DND-41 (cell line): ENCODE results near the gene MYO1C.
"Not testable (repeated sequence)": the region's sequence is repeated elsewhere in the genome, so short reads cannot be mapped to it uniquely, and the experiment has no call there.

Source experiments
- ATAC-seq: fragments of 200-7000 bp; cut with Tn5 transposase; 3 replicates; pipeline ENCODE4 v1.9.1; 2021; ENCODE audit warnings: low read depth; ENCODE audit not compliant: insufficient read depth
- DNase-seq: peaks from one replicate; pipeline ENCODE4 v3.0.0-alpha.2; 2020
- H2AFZ ChIP-seq: 2 replicates; pipeline ENCODE4 v1.6.0; 2012; ENCODE audit warnings: low read depth, low read length
- H3K27ac ChIP-seq: 2 replicates; pipeline ENCODE4 v1.5.1; 2012; ENCODE audit warnings: low read length, inconsistent platforms
- H3K27me3 ChIP-seq: fragments of 200-600 bp; sonication (generic); 2 replicates; pipeline ENCODE4 v1.6.0; 2012; ENCODE audit warnings: low read length, mild to moderate bottlenecking, inconsistent platforms; ENCODE audit not compliant: insufficient read depth, poor library complexity
- H3K36me3 ChIP-seq: 2 replicates; pipeline ENCODE4 v1.5.1; 2012; ENCODE audit warnings: low read length, inconsistent platforms; ENCODE audit not compliant: insufficient read depth
- H3K4me1 ChIP-seq: 2 replicates; pipeline ENCODE4 v1.5.1; 2012; ENCODE audit warnings: mild to moderate bottlenecking, low read length; ENCODE audit not compliant: insufficient read depth
- H3K4me2 ChIP-seq: 2 replicates; pipeline ENCODE4 v1.6.0; 2012; ENCODE audit warnings: mild to moderate bottlenecking, moderate library complexity, low read length, inconsistent platforms; ENCODE audit not compliant: insufficient read depth
- H3K4me3 ChIP-seq, 2 experiments: fragments of 200-600 bp in 1 of 2; shearing (Covaris generic) in 1 of 2; 2 replicates each; pipeline ENCODE4 v1.5.1; 2012 to 2016; ENCODE audit warnings: inconsistent platforms in 2 of 2, low read length in 2 of 2, mild to moderate bottlenecking in 2 of 2, low read depth in 1 of 2, moderate library complexity in 1 of 2
- H3K79me2 ChIP-seq: 2 replicates; pipeline ENCODE4 v1.6.0; 2012; ENCODE audit warnings: low read length, inconsistent platforms; ENCODE audit not compliant: insufficient read depth
- H3K9ac ChIP-seq: 2 replicates; pipeline ENCODE4 v1.6.0; 2012; ENCODE audit warnings: low read depth, mild to moderate bottlenecking, inconsistent platforms, low read length, moderate library complexity
- H3K9me3 ChIP-seq: 2 replicates; pipeline ENCODE4 v1.5.1; 2012; ENCODE audit warnings: low read length, moderate library complexity, mild to moderate bottlenecking, inconsistent platforms; ENCODE audit not compliant: insufficient read depth, severe bottlenecking
- H4K20me1 ChIP-seq: 2 replicates; pipeline ENCODE4 v1.6.0; 2012; ENCODE audit warnings: low read length; ENCODE audit not compliant: insufficient read depth
- CTCF ChIP-seq: IDR thresholded peaks from 2 replicates; pipeline ENCODE4 v1.5.1; 2012; ENCODE audit warnings: borderline replicate concordance, low read length, moderate library complexity, mild to moderate bottlenecking; ENCODE audit not compliant: poor library complexity, severe bottlenecking; ENCODE audit errors: extremely low read depth
- EZH2 ChIP-seq: IDR thresholded peaks from 3 replicates; pipeline ENCODE4 v1.6.1; 2012; ENCODE audit warnings: borderline replicate concordance, low read depth, mild to moderate bottlenecking, moderate library complexity, low read length, inconsistent platforms; ENCODE audit not compliant: severe bottlenecking

Gene MYO1C

DNA sequence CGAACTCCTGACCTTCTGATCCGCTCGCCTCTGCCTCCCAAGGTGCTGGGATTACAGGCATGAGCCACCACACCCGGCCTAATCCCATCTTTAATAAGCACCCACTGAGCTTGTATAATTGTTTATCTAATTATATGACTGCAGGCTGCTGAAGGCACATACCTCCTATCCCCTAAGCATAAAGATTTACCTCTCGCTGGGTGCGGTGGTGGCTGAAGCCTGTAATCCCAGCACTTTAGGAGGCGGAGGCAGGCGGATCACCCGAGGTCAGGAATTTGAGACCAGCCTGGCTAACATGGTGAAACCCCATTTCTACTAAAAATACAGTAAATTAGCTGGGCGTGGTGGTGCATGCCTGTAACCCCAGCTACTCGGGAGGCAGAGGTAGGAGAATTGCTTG, 72.3 kb downstream of the MYO1C start:
- H3K4me3 ChIP-seq = no peak overlapping the region
- H3K27ac ChIP-seq = no peak overlapping the region
- no peak for ATAC-seq
- no peak for DNase-seq
- peaks cover 18% of the 10 kb centered on the region for H3K79me2 ChIP-seq
- H3K4me2 ChIP-seq = no peak overlapping the region
- H3K4me1 ChIP-seq = no peaks in the 10 kb centered on the region
- H4K20me1 ChIP-seq = peaks cover 7% of the 10 kb centered on the region
- no peaks in the 10 kb centered on the region for H3K27me3 ChIP-seq
- TF ChIP-seq CTCF = no peak
- TF ChIP-seq EZH2 = no peak
- H2AFZ ChIP-seq = no peak overlapping the region
- peaks cover 53% of the 10 kb centered on the region for H3K36me3 ChIP-seq
- no peaks in the 10 kb centered on the region for H3K9me3 ChIP-seq
- no peak overlapping the region for H3K9ac ChIP-seq

DNA sequence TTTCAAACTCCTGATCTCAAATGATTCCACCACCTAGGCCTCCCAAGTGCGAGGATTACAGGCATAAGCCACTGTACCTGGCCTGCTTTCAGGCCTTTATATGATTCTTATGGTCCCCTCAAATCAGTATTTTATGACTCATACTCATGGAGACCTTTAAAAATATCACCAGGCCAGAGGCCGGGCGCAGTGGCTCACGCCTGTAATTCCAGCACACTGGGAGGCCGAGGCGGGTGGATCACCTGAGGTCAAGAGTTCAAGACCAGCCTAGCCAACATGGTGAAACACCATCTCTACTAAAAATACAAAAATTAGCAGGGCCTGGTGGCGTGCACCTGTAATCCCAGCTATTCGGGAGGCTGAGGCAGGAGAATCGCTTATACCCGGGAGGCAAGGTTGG, 74.0 kb downstream of the MYO1C start:
- H3K27ac ChIP-seq, H4K20me1 ChIP-seq, H3K79me2 ChIP-seq, H3K4me3 ChIP-seq, H3K27me3 ChIP-seq, H3K9ac ChIP-seq, H3K4me1 ChIP-seq, DNase-seq, H3K9me3 ChIP-seq, ATAC-seq, H3K4me2 ChIP-seq, H2AFZ ChIP-seq: not testable (repeated sequence)
- peaks cover 39% of the 10 kb centered on the region for H3K36me3 ChIP-seq

DNA sequence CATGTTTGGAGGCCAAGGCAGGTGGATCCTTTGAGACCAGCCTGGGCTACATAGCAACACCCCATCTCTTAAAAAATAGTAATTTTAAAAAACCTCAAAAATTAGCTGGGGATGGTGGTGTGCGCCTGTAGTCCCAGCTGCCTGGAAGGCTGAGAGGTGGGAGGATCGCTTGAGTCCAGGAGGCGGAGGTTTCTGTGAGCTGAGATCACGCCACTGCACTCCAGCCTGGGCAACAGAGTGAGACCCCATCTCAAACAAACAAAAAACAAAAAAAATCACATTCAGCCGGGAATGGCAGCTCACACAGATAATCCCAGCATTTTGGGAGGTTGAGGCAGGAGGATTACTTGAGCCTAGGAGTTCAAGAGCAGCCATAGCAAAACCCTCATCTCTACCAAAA, 76.1 kb downstream of the MYO1C start:
- DNase-seq = no peak
- Histone ChIP-seq H3K4me1 (no peaks in the 10 kb centered on the region), H3K9me3 (no peaks in the 10 kb centered on the region)

GRCh38 chr17:1414634-1415033, 77.9 kb downstream of the MYO1C start:
- Histone ChIP-seq H3K27me3 (no peaks in the 10 kb centered on the region), H3K9ac (no peak overlapping the region), H3K27ac (no peak overlapping the region), H3K4me3 (no peak overlapping the region), H3K79me2 (no peaks in the 10 kb centered on the region), H2AFZ (no peak overlapping the region), H3K9me3 (no peaks in the 10 kb centered on the region), H3K36me3 (peaks cover 9% of the 10 kb centered on the region; the same call in 1 of the 2 replicates), H3K4me1 (no peaks in the 10 kb centered on the region), H4K20me1 (no peaks in the 10 kb centered on the region), H3K4me2 (no peak overlapping the region)
- ATAC-seq (no peak), DNase-seq (no peak)
- TF ChIP-seq EZH2 (no peak), CTCF (no peak)

More for the DNA sequence above, 76.1 kb downstream of the MYO1C start:
- no peak overlapping the region for H3K27ac ChIP-seq
- no peaks in the 10 kb centered on the region for H3K79me2 ChIP-seq
- H4K20me1 ChIP-seq = no peaks in the 10 kb centered on the region
- H3K4me3 ChIP-seq = no peak overlapping the region
- TF ChIP-seq CTCF = no peak
- H3K9ac ChIP-seq = no peak overlapping the region
- no peaks in the 10 kb centered on the region for H3K27me3 ChIP-seq
- ATAC-seq = no peak
- H3K36me3 ChIP-seq = peaks cover 23% of the 10 kb centered on the region
- no peak overlapping the region for H3K4me2 ChIP-seq
- H2AFZ ChIP-seq = no peak overlapping the region
